OCI-LY7 (cell line): Measurements from ENCODE around the gene CELF4. TPM values are rescaled to one million over a fixed set of nuclear protein-coding genes. Genes with fewer than 3 reads are reported as not detected.

ENCODE experiments used
- BruUV-seq: library from RNA; stranded (reverse); fragments of 400-500 nt; replicated peaks from 2 replicates; lab custom pipeline; 2021; lab: Mats Ljungman, UMichigan
- CTCF ChIA-PET: fragments of 300-600 bp; sonication (Branson Sonifier 250); formaldehyde crosslinking; loops from one replicate; lab custom pipeline; 2022; ENCODE audit warnings: antibody characterized with exemption; ENCODE audit not compliant: unreplicated experiment; lab: Charles Lee
- POLR2A ChIA-PET: fragments of 300-600 bp; sonication (Branson Sonifier 250); formaldehyde crosslinking; loops from one replicate; lab custom pipeline; 2022; ENCODE audit warnings: antibody characterized with exemption; lab: Charles Lee
- DNase-seq: peaks from one replicate; pipeline ENCODE4 v3.0.0-alpha.2; 2015; ENCODE audit warnings: low spot score
- H2AFZ ChIP-seq: fragments of 200-600 bp; sonication (generic), shearing (Covaris generic); 2 replicates; pipeline ENCODE4 v1.6.1; 2014; ENCODE audit warnings: mild to moderate bottlenecking, antibody characterized with exemption, low read length, moderate library complexity
- H3K27ac ChIP-seq: fragments of 200-600 bp; sonication (generic); 2 replicates; pipeline ENCODE4 v1.5.1; 2014; ENCODE audit warnings: mixed run types, low read depth, mild to moderate bottlenecking, moderate library complexity, low read length, inconsistent platforms; ENCODE audit not compliant: poor library complexity, severe bottlenecking
- H3K36me3 ChIP-seq: fragments of 200-600 bp; sonication (generic); 2 replicates; pipeline ENCODE4 v1.6.1; 2014; ENCODE audit warnings: mild to moderate bottlenecking, antibody characterized with exemption, low read length, moderate library complexity, mixed read lengths; ENCODE audit not compliant: insufficient read depth
- H3K4me1 ChIP-seq: fragments of 200-600 bp; sonication (generic); 2 replicates; pipeline ENCODE4 v1.5.1; 2014; ENCODE audit warnings: mild to moderate bottlenecking, low read length; ENCODE audit not compliant: insufficient read depth, poor library complexity, severe bottlenecking
- H3K4me2 ChIP-seq: fragments of 200-600 bp; sonication (generic); 2 replicates; pipeline ENCODE4 v1.6.1; 2014; ENCODE audit warnings: mild to moderate bottlenecking, low read length
- H3K4me3 ChIP-seq: fragments of 200-600 bp; sonication (generic); 2 replicates; pipeline ENCODE4 v1.5.1; 2014; ENCODE audit warnings: mild to moderate bottlenecking, low read depth, low read length; ENCODE audit not compliant: poor library complexity, severe bottlenecking
- H3K79me2 ChIP-seq: fragments of 200-600 bp; sonication (generic); 2 replicates; pipeline ENCODE4 v1.6.1; 2016; ENCODE audit warnings: low read depth, mild to moderate bottlenecking, low read length, moderate library complexity, mixed read lengths; ENCODE audit not compliant: insufficient read depth
- H3K9me2 ChIP-seq: fragments of 200-600 bp; sonication (generic); 2 replicates; pipeline ENCODE4 v1.6.1; 2016; ENCODE audit warnings: mild to moderate bottlenecking, low read length, mixed read lengths; ENCODE audit not compliant: insufficient read depth
- H3K9me3 ChIP-seq: fragments of 200-600 bp; sonication (generic); 2 replicates; pipeline ENCODE4 v1.6.1; 2014; ENCODE audit warnings: mild to moderate bottlenecking, mixed run types, low read length, mixed read lengths
- H4K20me1 ChIP-seq: fragments of 200-600 bp; sonication (generic); 2 replicates; pipeline ENCODE4 v1.6.1; 2014; ENCODE audit warnings: mild to moderate bottlenecking, antibody characterized with exemption, low read length, moderate library complexity, mixed read lengths; ENCODE audit not compliant: insufficient read depth
- EZH2phosphoT487 ChIP-seq: fragments of 200-600 bp; sonication (generic); IDR thresholded peaks from 2 replicates; pipeline ENCODE4 v1.6.1; 2018; ENCODE audit warnings: low read depth, borderline replicate concordance, mild to moderate bottlenecking, mixed run types, antibody characterized with exemption, low read length, moderate library complexity, mixed read lengths
- intact Hi-C: fragments of 100-400 bp; cut with micrococcal nuclease; formaldehyde crosslinking; loops from one replicate; pipeline ENCODE4 v1.10.0; 2022; ENCODE audit not compliant: unreplicated experiment
- total RNA-seq, 2 experiments: library from RNA; depleted of rRNA in 1 of 2; stranded (reverse); fragments of >200 nt in 1 of 2; shearing (Covaris generic) in 1 of 2; gene quantifications; 2 replicates each; pipeline ENCODE4 v1.2.3, GENCODE V29; 2014 to 2022
- TF ChIP-seq, protein P1 (sequence below): fragments of 200-600 bp; sonication (generic); conservative IDR thresholded peaks from 2 replicates; pipeline ENCODE4 v1.5.1; 2014; ENCODE audit warnings: mild to moderate bottlenecking, antibody characterized with exemption, low read length, moderate library complexity, mixed read lengths

Gene CELF4
- total RNA-seq, 2 experiments from 2014 or later, result not detected

DNA sequence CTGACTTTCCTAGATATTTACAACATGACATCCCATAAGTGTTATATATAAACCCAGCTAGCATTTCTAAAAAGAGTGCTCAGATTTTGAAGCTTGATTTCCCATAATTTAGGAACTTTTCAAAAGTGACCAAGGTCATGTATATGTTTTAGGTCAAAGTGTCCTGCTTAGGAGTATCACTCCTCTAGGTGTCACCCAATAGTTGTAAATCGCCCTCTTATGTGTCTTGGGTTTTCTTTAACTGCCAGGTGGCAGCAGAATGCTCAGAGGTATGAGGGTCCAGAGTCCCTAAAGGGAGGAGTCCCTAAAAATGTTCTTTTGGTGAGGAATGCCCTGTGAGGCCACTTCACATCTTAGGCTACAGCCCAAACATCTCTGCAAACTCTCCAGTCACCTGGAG, 358.3 kb downstream of the CELF4 start:
- Histone ChIP-seq H4K20me1 (no peaks in the 10 kb centered on the region), H3K9me3 (no peaks in the 10 kb centered on the region), H3K9me2 (no peaks in the 10 kb centered on the region), H3K4me3 (no peak overlapping the region), H3K79me2 (no peaks in the 10 kb centered on the region), H3K4me2 (no peak overlapping the region), H3K27ac (no peak overlapping the region), H2AFZ (no peak overlapping the region), H3K4me1 (no peaks in the 10 kb centered on the region), H3K36me3 (no peaks in the 10 kb centered on the region)
- intact Hi-C loops, result no loop called here
- POLR2A ChIA-PET, result no interaction called here
- CTCF ChIA-PET, result no interaction called here
- no peak for DNase-seq
- no peak for TF ChIP-seq EZH2phosphoT487
- TF ChIP-seq, protein P1, sequence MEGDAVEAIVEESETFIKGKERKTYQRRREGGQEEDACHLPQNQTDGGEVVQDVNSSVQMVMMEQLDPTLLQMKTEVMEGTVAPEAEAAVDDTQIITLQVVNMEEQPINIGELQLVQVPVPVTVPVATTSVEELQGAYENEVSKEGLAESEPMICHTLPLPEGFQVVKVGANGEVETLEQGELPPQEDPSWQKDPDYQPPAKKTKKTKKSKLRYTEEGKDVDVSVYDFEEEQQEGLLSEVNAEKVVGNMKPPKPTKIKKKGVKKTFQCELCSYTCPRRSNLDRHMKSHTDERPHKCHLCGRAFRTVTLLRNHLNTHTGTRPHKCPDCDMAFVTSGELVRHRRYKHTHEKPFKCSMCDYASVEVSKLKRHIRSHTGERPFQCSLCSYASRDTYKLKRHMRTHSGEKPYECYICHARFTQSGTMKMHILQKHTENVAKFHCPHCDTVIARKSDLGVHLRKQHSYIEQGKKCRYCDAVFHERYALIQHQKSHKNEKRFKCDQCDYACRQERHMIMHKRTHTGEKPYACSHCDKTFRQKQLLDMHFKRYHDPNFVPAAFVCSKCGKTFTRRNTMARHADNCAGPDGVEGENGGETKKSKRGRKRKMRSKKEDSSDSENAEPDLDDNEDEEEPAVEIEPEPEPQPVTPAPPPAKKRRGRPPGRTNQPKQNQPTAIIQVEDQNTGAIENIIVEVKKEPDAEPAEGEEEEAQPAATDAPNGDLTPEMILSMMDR, result no peak
- BruUV-seq, result no TSS peak

DNA sequence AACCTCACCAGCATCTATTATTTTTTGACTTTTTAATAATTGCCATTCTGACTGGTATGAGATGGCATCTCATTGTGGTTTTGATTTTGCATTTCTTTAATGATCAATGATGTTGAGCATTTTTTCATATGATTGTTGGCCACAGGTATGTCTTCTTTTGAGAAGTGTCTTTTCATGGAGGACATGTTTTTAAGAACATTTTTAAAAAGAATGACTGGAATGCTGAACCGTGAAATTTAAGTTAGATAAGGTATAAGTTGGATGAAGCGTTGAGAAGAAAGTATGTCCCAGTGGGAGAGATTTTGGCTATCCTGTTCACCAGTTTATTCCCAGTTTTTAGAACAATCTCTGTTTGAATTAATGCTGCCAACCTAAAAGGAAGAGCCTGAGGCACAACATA, 365.9 kb downstream of the CELF4 start:
- BruUV-seq, result no TSS peak
- DNase-seq, result no peak
- CTCF ChIA-PET, result no interaction called here

More for the DNA sequence above, 365.9 kb downstream of the CELF4 start:
- H3K4me2 ChIP-seq, result no peak overlapping the region
- POLR2A ChIA-PET, result no interaction called here
- H3K79me2 ChIP-seq, result no peaks in the 10 kb centered on the region
- no peak overlapping the region for H3K27ac ChIP-seq
- no peaks in the 10 kb centered on the region for H3K9me2 ChIP-seq
- H3K36me3 ChIP-seq, result no peaks in the 10 kb centered on the region
- H4K20me1 ChIP-seq, result no peaks in the 10 kb centered on the region
- TF ChIP-seq EZH2phosphoT487, result no peak
- TF ChIP-seq, protein P1, result no peak
- no peak overlapping the region for H2AFZ ChIP-seq
- H3K4me3 ChIP-seq, result no peak overlapping the region
- intact Hi-C loops, result no loop called here
- no peaks in the 10 kb centered on the region for H3K9me3 ChIP-seq
- no peaks in the 10 kb centered on the region for H3K4me1 ChIP-seq
